HG03108 (cell line): ENCODE measurements around the gene STAU1.
"Not testable (repeated sequence)": the region's sequence is repeated elsewhere in the genome, so short reads cannot be mapped to it uniquely, and the experiment has no call there.

Experiments
- ATAC-seq: cut with Tn5 transposase; IDR thresholded peaks from one replicate; pipeline ENCODE4 v1.9.1; 2021; ENCODE audit warnings: moderate library complexity; ENCODE audit not compliant: unreplicated experiment

Gene STAU1

DNA sequence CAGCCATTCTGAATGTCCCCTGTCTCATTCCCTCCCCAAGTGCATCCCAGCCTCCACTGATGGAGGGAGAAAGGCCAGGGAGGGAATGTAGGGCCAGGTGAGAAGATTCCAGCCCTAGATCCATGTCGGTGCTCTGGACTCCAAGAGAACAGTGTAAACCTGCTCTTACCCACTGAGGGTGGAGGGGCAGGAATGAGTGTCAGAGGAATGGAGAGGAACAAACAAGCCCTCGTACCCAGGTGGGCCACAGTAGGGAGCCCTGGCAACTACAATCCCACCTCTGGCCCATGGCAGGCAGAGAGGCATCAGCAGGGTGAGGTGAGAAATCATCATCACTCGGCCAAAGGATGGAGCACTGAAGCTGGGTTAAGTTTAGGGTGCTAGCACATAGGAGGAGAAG lies 54.6 kb downstream of the STAU1 start:
- no peak for ATAC-seq

DNA sequence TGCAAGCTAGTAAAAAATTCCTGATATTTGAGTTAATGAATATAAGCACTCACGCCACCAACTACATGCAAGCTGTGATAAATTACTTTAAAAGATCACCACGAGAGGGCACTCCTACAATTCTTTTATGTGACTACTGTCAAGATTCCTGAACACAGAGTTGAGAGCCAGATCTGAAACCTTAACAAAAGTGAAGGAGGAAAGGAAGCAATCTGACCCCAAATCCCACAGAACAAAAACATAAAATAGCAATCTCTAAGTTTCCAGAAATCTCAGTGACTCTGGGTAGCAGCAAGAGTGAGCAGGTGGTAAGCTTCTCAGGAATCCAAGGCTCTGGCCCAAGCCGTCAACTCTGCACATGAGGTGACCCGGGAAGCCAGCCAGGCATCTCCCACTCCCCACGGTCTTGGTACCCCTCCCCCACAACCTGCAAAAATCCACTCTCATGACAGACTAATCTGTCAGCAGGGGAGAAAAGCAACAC lies 55.1 kb downstream of the STAU1 start:
- ATAC-seq = no peak

- no peak for ATAC-seq
Observed at GRCh38 chr20:49123982-49124381, 64.2 kb downstream of the STAU1 start.

DNA sequence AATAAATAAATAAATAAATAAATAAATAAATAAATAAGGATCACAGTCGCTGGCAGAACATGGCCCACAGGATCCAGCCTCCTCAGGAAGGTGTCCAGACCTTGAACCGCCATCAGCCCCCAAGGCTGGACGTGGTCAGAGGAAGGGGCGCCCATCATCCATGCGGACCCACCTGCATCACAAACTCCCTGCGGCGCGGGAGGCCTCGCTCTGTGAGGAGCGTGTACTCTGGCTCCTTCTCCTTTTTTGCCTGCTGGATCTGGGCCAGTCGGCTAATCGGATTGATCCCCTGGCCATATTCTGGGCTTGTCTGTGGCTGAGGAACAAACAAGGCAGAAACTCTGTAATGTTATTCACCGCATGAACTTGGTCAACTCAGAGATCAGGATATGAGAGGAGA lies 65.2 kb downstream of the STAU1 start:
- no peak for ATAC-seq

DNA sequence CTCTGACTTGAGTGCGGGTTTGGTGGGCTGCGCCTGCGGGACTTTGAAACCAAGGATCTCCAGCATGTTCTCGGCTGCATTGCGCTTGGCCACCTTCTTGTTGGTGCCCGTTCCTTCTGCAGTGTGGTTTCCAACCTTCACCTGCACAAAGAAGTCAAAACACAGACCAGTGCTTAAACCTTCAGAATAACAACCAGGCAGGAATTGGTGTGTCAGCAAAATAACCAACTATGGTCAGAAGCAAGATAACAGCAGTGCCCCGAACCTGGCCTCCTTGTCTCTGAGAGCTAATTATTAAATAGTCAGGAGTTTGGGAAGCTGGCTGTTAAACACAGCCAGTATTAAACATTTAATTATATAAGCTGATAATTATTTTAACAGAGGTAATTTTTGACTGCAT lies 68.1 kb downstream of the STAU1 start:
- ATAC-seq = no peak

- no peak for ATAC-seq
Observed at GRCh38 chr20:49118307-49118706, 69.8 kb downstream of the STAU1 start.

GRCh38 chr20:49115564-49115963 lies 72.6 kb downstream of the STAU1 start:
- no peak for ATAC-seq

DNA sequence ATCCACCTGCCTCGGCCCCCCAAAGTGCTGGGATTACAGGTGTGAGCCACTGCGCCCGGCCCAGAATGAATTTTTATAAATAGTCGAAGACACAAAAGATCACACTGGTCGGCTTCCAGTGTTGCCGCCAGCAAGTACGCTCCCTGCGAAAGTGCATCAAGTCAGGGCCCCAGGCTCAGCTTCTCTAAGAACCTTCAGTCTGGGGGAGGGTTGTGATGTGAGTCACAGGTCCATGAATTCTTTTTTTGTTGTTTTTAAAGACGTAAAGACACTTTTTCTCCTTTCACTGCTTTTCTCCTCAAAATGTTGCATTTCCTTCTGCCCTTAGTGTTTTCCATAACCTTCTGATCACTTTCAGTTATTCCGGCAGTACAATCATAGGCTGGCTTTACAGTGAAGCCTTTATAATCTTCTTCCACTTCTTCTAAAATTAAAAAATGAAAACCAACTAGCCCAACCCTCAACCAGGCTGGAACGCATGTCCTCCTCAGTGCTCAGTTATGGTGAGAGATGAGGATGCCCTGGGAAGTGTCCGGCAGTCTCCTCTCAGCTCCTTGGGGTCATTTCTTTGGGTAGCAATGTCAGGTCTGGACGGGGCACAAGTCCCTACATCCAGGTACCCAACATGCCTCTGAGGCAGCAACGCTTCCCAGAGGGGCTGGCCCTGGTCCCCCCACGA lies 75.4 kb downstream of the STAU1 start:
- ATAC-seq = no peak

- no peak for ATAC-seq
Observed at GRCh38 chr20:49110767-49111694, 77.1 kb downstream of the STAU1 start.

DNA sequence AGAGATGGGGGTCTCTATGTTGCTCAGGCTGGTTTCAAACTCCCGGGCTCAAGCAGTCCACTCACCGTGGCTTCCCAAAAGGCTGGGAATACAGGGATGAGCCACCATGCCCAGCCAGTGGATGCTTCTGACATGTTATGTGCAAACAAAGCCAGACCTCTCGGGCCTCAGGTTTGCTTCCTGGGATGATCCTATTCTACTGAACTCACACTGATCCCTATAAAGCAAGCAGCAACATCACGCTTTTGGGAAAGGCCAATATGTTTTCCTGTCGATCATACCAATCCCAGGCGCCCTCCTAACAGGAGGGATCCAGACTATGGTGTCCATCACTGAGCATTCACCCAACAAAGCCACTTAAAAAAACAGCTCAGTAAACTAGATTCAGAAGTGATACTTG lies 81.8 kb downstream of the STAU1 start:
- no peak for ATAC-seq

GRCh38 chr20:49104979-49105547 lies 83.1 kb downstream of the STAU1 start:
- not testable (repeated sequence) for ATAC-seq

DNA sequence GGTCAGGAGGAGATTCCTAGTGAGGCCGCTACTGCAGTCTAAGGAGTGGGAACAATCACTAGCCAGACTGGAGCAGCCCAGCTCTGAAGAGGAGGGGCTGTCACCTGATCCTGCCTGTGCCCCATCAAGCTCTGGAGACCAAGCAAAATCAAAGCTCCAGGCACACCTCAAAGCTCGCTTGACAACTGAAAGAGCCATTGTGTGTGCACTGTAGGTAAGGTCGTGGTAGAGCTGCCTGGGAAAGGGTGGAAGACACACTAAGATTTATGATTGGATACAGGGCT lies 83.8 kb downstream of the STAU1 start:
- ATAC-seq = no peak

DNA sequence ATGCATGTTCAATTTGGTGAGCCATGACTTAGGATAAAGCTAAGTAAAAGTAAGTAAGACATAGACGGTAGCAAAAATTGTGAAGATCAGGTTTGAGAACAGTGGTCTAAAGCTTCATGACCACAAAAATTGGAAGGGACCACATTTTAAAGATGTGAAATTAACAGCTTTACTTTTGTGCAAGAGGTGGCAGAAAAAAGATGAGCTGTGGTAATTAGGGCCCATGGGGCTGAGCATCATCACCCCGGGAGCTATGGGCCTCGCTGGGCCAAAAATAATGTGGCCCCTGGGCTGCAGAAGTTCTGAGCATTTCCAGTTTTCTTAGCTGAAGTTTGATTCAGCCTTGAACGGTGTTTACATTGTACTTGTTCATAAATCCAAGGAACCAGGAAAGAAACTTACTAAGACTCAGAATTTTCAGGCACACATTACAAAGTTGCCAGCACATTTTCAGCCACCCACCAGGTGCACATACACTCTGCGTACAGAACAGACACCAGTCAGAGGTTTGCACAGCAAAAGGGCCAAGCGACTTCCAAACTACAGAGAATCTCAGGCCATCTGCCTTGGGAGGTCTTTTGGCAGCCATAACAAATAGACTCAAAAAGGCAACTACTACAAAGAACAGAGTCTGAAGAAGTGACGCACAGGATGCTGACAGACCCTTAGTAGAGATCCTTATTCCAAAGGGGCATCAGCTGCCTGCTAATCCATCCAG lies 84.3 kb downstream of the STAU1 start:
- no peak for ATAC-seq

DNA sequence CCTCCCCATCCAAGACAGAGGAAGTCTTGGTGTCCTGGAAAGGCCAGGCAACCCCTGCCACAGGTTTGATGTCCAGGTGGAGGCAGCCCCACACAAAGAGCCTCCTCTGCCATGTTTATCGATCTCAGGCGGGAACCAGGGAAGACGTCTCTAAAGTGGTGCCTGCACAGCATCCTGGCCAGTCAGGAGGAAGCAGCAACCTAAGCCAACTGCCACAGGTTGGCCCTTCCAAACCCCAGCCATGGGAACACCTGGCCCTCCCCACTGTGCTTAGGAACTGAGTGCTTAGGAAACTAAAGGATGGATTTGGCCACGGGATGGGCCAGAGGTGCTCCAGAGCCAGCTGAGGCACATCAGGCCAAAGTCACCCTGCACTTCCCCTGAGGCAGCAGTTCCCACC lies 85.1 kb downstream of the STAU1 start:
- ATAC-seq = no peak

- ATAC-seq = no peak
Observed at GRCh38 chr20:49100972-49101371, 87.2 kb downstream of the STAU1 start.

- not testable (repeated sequence) for ATAC-seq
Observed at GRCh38 chr20:49100292-49100691, 87.8 kb downstream of the STAU1 start.

- ATAC-seq = no peak
Observed at GRCh38 chr20:49099011-49099410, 89.1 kb downstream of the STAU1 start.

DNA sequence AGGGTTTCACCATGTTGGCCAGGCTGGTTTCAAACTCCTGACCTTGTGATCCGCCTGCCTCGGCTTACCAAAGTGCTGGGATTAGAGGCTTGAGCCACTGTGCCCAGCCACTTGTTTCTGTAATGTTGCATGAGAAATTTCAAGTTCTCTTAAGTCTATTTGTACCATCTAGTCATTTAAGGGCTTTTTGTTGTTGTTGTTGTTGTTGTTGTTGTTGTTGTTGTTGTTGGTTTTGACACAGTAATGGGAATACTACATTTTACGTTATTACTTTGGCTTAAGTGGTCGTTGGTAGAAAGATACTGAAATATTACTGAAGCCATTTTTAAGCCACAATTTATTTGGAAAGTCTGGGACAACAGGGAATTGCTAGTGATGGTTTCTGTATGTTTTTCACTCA lies 90.0 kb downstream of the STAU1 start:
- no peak for ATAC-seq

DNA sequence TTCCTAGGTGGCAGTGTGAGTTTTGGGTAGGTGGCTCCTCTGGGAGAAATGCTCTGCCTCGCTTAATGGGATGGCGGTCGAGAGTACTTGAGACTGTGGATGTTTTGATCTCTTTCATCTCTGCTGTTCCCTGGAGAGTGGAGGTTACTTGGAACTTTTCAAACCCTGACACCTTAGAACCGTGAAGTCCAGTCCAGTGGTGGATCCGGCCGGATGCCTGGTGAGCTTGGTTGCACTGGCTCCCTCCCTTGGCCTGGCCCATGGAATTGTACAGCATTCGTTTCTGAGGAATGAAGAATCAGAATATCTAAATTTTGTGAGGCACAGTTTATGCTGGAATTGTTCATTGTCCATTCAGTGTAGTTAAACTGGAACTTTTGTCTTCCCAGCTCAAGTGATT lies 91.0 kb downstream of the STAU1 start:
- ATAC-seq = no peak

- ATAC-seq = no peak
Observed at GRCh38 chr20:49096203-49096730, 91.9 kb downstream of the STAU1 start.

GRCh38 chr20:49091762-49092161 lies 96.4 kb downstream of the STAU1 start:
- no peak for ATAC-seq
